IMR-90 (cell line): ENCODE results near the gene GRIK3. TPM values are rescaled to one million over a fixed set of nuclear protein-coding genes. Genes with fewer than 3 reads are reported as not detected.

Source experiments
- ATAC-seq: fragments of 200-7000 bp; cut with Tn5 transposase; 2 replicates; pipeline ENCODE4 v1.9.1; 2020; ENCODE audit warnings: low read depth, mild to moderate bottlenecking, moderate library complexity
- BruUV-seq: library from RNA; stranded (reverse); fragments of 400-500 nt; replicated peaks from 2 replicates; lab custom pipeline; 2021; lab: Mats Ljungman, UMichigan
- CTCF ChIA-PET: fragments of 300-600 bp; formaldehyde crosslinking; extraction: SDS; loops from one replicate; lab custom pipeline; 2021; ENCODE audit warnings: antibody characterized with exemption; lab: Yijun Ruan, JAX
- POLR2A ChIA-PET: fragments of 300-600 bp; sonication (Branson Sonifier 250); formaldehyde crosslinking; loops from one replicate; lab custom pipeline; 2022; ENCODE audit warnings: antibody characterized with exemption; ENCODE audit not compliant: unreplicated experiment; lab: Charles Lee
- DNase-seq: peaks from one replicate; pipeline ENCODE4 v3.0.0; 2013
- H2AFZ ChIP-seq: replicated peaks from 2 replicates; pipeline ENCODE3; 2013; ENCODE audit warnings: low read length, mild to moderate bottlenecking; ENCODE audit not compliant: poor library complexity
- H2AK5ac ChIP-seq: 2 replicates; pipeline ENCODE4 v1.6.1; 2013; ENCODE audit warnings: low read depth, low read length, inconsistent platforms
- H2AK9ac ChIP-seq: replicated peaks from 2 replicates; pipeline ENCODE3; 2013; ENCODE audit warnings: mild to moderate bottlenecking, low read depth, low read length, moderate library complexity; ENCODE audit not compliant: poor library complexity
- H2BK120ac ChIP-seq: 2 replicates; pipeline ENCODE4 v1.6.1; 2013; ENCODE audit warnings: low read depth, low read length, inconsistent platforms
- H2BK15ac ChIP-seq: 3 replicates; pipeline ENCODE4 v1.6.1; 2013; ENCODE audit warnings: low read depth, low read length, inconsistent platforms
- H2BK20ac ChIP-seq: 2 replicates; pipeline ENCODE4 v1.6.1; 2013; ENCODE audit warnings: low read depth, mild to moderate bottlenecking, inconsistent platforms, low read length, moderate library complexity
- H2BK5ac ChIP-seq: 2 replicates; pipeline ENCODE4 v1.6.1; 2013; ENCODE audit warnings: mild to moderate bottlenecking, low read depth, low read length, inconsistent platforms; ENCODE audit not compliant: poor library complexity, severe bottlenecking
- H3K14ac ChIP-seq: replicated peaks from 2 replicates; pipeline ENCODE4 v1.6.1; 2013; ENCODE audit warnings: low read depth, low read length, inconsistent platforms
- H3K18ac ChIP-seq: 2 replicates; pipeline ENCODE4 v1.6.1; 2013; ENCODE audit warnings: low read depth, low read length, control low read depth
- H3K23ac ChIP-seq: 2 replicates; pipeline ENCODE4 v1.6.1; 2013; ENCODE audit warnings: low read depth, low read length, inconsistent platforms
- H3K27ac ChIP-seq: 2 replicates; pipeline ENCODE4 v1.5.1; 2013; ENCODE audit warnings: mild to moderate bottlenecking, control low read depth, low read length; ENCODE audit not compliant: insufficient read depth
- H3K27me3 ChIP-seq: 2 replicates; pipeline ENCODE4 v1.6.1; 2013; ENCODE audit warnings: low read length; ENCODE audit not compliant: control insufficient read depth, insufficient read depth
- H3K36me3 ChIP-seq: 2 replicates; pipeline ENCODE4 v1.6.1; 2013; ENCODE audit warnings: low read length, mixed read lengths; ENCODE audit not compliant: control insufficient read depth, insufficient read depth
- H3K4ac ChIP-seq: 2 replicates; pipeline ENCODE4 v1.6.1; 2013; ENCODE audit warnings: low read depth, low read length, inconsistent platforms
- H3K4me1 ChIP-seq: 2 replicates; pipeline ENCODE4 v1.6.1; 2013; ENCODE audit warnings: low read length, mixed read lengths; ENCODE audit not compliant: control insufficient read depth, insufficient read depth
- H3K4me2 ChIP-seq: 2 replicates; pipeline ENCODE4 v1.6.1; 2013; ENCODE audit warnings: low read depth, mild to moderate bottlenecking, control low read depth, low read length, moderate library complexity
- H3K4me3 ChIP-seq: 2 replicates; pipeline ENCODE4 v1.5.1; 2013; ENCODE audit warnings: low read depth, mild to moderate bottlenecking, control low read depth, low read length, moderate library complexity; ENCODE audit not compliant: insufficient read depth
- H3K56ac ChIP-seq: 2 replicates; pipeline ENCODE4 v1.6.1; 2013; ENCODE audit warnings: low read length, inconsistent platforms; ENCODE audit not compliant: insufficient read depth; ENCODE audit errors: extremely low read depth
- H3K79me1 ChIP-seq, 2 experiments: 2 replicates each; pipeline ENCODE4 v1.6.1; 2013; ENCODE audit warnings: low read length in 2 of 2, inconsistent platforms in 1 of 2, low read depth in 1 of 2
- H3K9ac ChIP-seq: 2 replicates; pipeline ENCODE4 v1.6.1; 2013; ENCODE audit warnings: low read depth, low read length, control low read depth
- H3K9me1 ChIP-seq: 2 replicates; pipeline ENCODE4 v1.6.1; 2013; ENCODE audit warnings: low read length, inconsistent platforms; ENCODE audit not compliant: insufficient read depth
- H3K9me3 ChIP-seq: 2 replicates; pipeline ENCODE4 v1.6.1; 2013; ENCODE audit warnings: low read length; ENCODE audit not compliant: control insufficient read depth, insufficient read depth
- H4K20me1 ChIP-seq: 2 replicates; pipeline ENCODE4 v1.6.1; 2013; ENCODE audit warnings: low read length, inconsistent platforms; ENCODE audit not compliant: insufficient read depth
- H4K5ac ChIP-seq: 2 replicates; pipeline ENCODE4 v1.6.1; 2013; ENCODE audit warnings: mild to moderate bottlenecking, low read depth, low read length, control low read depth
- H4K8ac ChIP-seq, 2 experiments: 2 replicates each; pipeline ENCODE4 v1.6.1; 2013; ENCODE audit warnings: low read depth in 2 of 2, low read length in 2 of 2, control low read depth in 1 of 2, inconsistent platforms in 1 of 2
- H4K91ac ChIP-seq: 2 replicates; pipeline ENCODE4 v1.6.1; 2013; ENCODE audit warnings: low read depth, low read length, inconsistent platforms; ENCODE audit not compliant: insufficient read depth
- RCOR1 ChIP-seq: IDR thresholded peaks from 2 replicates; pipeline ENCODE4 v1.6.1; 2012; ENCODE audit warnings: mild to moderate bottlenecking, low read length, improper control_type of control experiment; ENCODE audit not compliant: insufficient replicate concordance
- WGBS, 2 experiments: methylation state at CpG; one replicate each; pipeline versions ENCODE4 v1.1.5 to v1.1.7; 2013; ENCODE audit warnings: missing lambda C conversion rate in 2 of 2; ENCODE audit not compliant: insufficient read length in 1 of 2; ENCODE audit errors: extremely low coverage in 2 of 2; 5-methylcytosine and 5-hydroxymethylcytosine counted together
- dilution Hi-C: fragments of 300-500 bp; cut with HindIII; formaldehyde crosslinking; loops from one replicate; pipeline ENCODE4 v1.14.3; 2018; ENCODE audit warnings: low sequenced_read_pairs; ENCODE audit not compliant: unreplicated experiment
- in situ Hi-C: fragments of 300-500 bp; cut with MboI; formaldehyde crosslinking; loops from 3 replicates; pipeline ENCODE4 v1.14.3; 2019; ENCODE audit warnings: low sequenced_read_pairs, inconsistent platforms, mixed read lengths
- intact Hi-C: fragments of 100-400 bp; cut with micrococcal nuclease; formaldehyde crosslinking; loops from 2 replicates; pipeline ENCODE4 v1.10.0; 2022
- polyA plus RNA-seq, 3 experiments: library from polyadenylated mRNA; depleted of rRNA; stranded (reverse); fragments of >200 nt; gene quantifications; 2 replicates each; pipeline ENCODE4 v1.2.3, GENCODE V29; 2012; ENCODE audit warnings: low replicate concordance in 1 of 3
- total RNA-seq: library from RNA; depleted of rRNA; stranded (reverse); fragments of >200 nt; gene quantifications from 2 replicates; pipeline ENCODE4 v1.2.3, GENCODE V29; 2012

GRIK3 gene
- total and polyA plus RNA-seq, 2 of the 4 experiments (the other 2 are of a cell fraction) = not detected

- Histone ChIP-seq H2BK15ac (no peak overlapping the region), H4K5ac (no peak overlapping the region), H3K23ac (no peak overlapping the region), H3K4me2 (no peak overlapping the region), H3K9me3 (no peaks in the 10 kb centered on the region), H2AFZ (no peak overlapping the region), H3K36me3 (no peaks in the 10 kb centered on the region), H3K79me1 (no peaks in the 10 kb centered on the region), H4K91ac (no peak overlapping the region), H3K27me3 (no peaks in the 10 kb centered on the region), H4K20me1 (no peaks in the 10 kb centered on the region), H3K4me3 (no peak overlapping the region), H3K56ac (no peak overlapping the region), H2AK5ac (no peak overlapping the region), H3K4me1 (no peaks in the 10 kb centered on the region), H3K4ac (no peak overlapping the region), H2AK9ac (no peak overlapping the region), H3K14ac (no peak overlapping the region), H3K18ac (no peak overlapping the region), H2BK120ac (no peak overlapping the region), H3K9me1 (no peaks in the 10 kb centered on the region), H3K27ac (no peak overlapping the region), H2BK20ac (no peak overlapping the region), H4K8ac (no peak overlapping the region), H2BK5ac (no peak overlapping the region), H3K9ac (no peak overlapping the region)
- ChIA-PET CTCF (no interaction called here), POLR2A (no interaction called here)
- dilution Hi-C loops (no loop called here), in situ Hi-C loops (no loop called here), intact Hi-C loops (no loop called here)
- no TSS peak for BruUV-seq
- no peak for TF ChIP-seq RCOR1
- no peak for DNase-seq
- ATAC-seq = no peak
- WGBS, 2 experiments = 19% methylated on average over 3 of the region's 9 CpGs; no CpG with 5 or more reads in 1 of the 2 experiments
These were observed 189.4 kb downstream of the GRIK3 start for GRCh38 chr1:36844917-36845316.
